HUES64 (cell line): ENCODE measurements around the gene ZNF43. TPM values are rescaled to one million over a fixed set of nuclear protein-coding genes. Genes with fewer than 3 reads are reported as not detected.
A peak's percentile ranks its signal among the peaks of the same experiment; 100 is the strongest.
"Not testable (repeated sequence)": the region's sequence is repeated elsewhere in the genome, so short reads cannot be mapped to it uniquely, and the experiment has no call there.

Experiments used
- H3K27ac ChIP-seq: 2 replicates; pipeline ENCODE4 v1.7.0; 2013; ENCODE audit warnings: low read depth, low read length, inconsistent platforms
- H3K27me3 ChIP-seq: 2 replicates; pipeline ENCODE4 v1.6.1; 2013; ENCODE audit warnings: mild to moderate bottlenecking, low read length; ENCODE audit not compliant: insufficient read depth
- H3K36me3 ChIP-seq: 2 replicates; pipeline ENCODE4 v1.6.1; 2013; ENCODE audit warnings: mild to moderate bottlenecking, low read length; ENCODE audit not compliant: insufficient read depth
- H3K4me1 ChIP-seq: 2 replicates; pipeline ENCODE4 v1.6.1; 2013; ENCODE audit warnings: mild to moderate bottlenecking, low read length, moderate library complexity; ENCODE audit not compliant: insufficient read depth
- H3K4me3 ChIP-seq: 2 replicates; pipeline ENCODE4 v1.5.1; 2013; ENCODE audit warnings: mild to moderate bottlenecking, low read length, moderate library complexity
- H3K9ac ChIP-seq: 2 replicates; pipeline ENCODE4 v1.6.1; 2013; ENCODE audit warnings: mild to moderate bottlenecking, low read depth, low read length
- H3K9me3 ChIP-seq: 2 replicates; pipeline ENCODE4 v1.6.1; 2013; ENCODE audit warnings: low read depth, low read length; ENCODE audit not compliant: insufficient read depth
- WGBS: fragments of 150-250, 120-280 bp; methylation state at CpG from one replicate; pipeline ENCODE4 v1.1.7; 2013; ENCODE audit warnings: missing lambda C conversion rate; 5-methylcytosine and 5-hydroxymethylcytosine counted together
- polyA plus RNA-seq, 2 experiments: library from polyadenylated mRNA; stranded (reverse); fragments of 50-300 nt; gene quantifications; one replicate each; pipeline ENCODE4 v1.2.3, GENCODE V29; 2013

The ZNF43 gene
- 20.5 TPM for polyA plus RNA-seq (2013, experiment 1 of 2)
- 25.4 TPM for polyA plus RNA-seq (2013, experiment 2 of 2)

GRCh38 chr19:21835810-21836444, at the start of gene ZNF43:
Gene ZNF43, minus strand, starts transcription at chr19:21836182. Its CDS starts 144 bp downstream, at chr19:21836038.
- under 1% methylated on average over 28 of the region's 29 CpGs for whole genome bisulfite sequencing
- H3K9me3 ChIP-seq, result no peaks in the 10 kb centered on the region; the same call in 1 of the 2 replicates
- H3K36me3 ChIP-seq, result peaks cover 40% of the 10 kb centered on the region
- peak within 1 kb of the TSS; percentile 84 for H3K4me3 ChIP-seq
- peak within 1 kb of the TSS; percentile 92 for H3K9ac ChIP-seq
- peak within 1 kb of the TSS; percentile 98 for H3K27ac ChIP-seq
- H3K4me1 ChIP-seq, result peaks cover 9% of the 10 kb centered on the region
- no peaks in the 10 kb centered on the region for H3K27me3 ChIP-seq

GRCh38 chr19:21885516-21885915, 49.5 kb upstream of the ZNF43 start:
- not testable (repeated sequence) for H3K27ac ChIP-seq, H3K36me3 ChIP-seq, H3K9ac ChIP-seq, H3K4me3 ChIP-seq, H3K27me3 ChIP-seq, H3K4me1 ChIP-seq
- WGBS, result 66% methylated on average over 2 of the region's 2 CpGs
- H3K9me3 ChIP-seq, result peaks cover 37% of the 10 kb centered on the region

GRCh38 chr19:21884786-21885185, 48.8 kb upstream of the ZNF43 start:
- H3K27me3 ChIP-seq, H3K36me3 ChIP-seq, H3K4me3 ChIP-seq, H3K9ac ChIP-seq, H3K4me1 ChIP-seq, H3K27ac ChIP-seq: not testable (repeated sequence)
- peaks cover 39% of the 10 kb centered on the region for H3K9me3 ChIP-seq
- WGBS, result 92% methylated on average over 8 of the region's 8 CpGs

GRCh38 chr19:21883516-21883915, 47.5 kb upstream of the ZNF43 start:
- Histone ChIP-seq H3K27me3 (no peaks in the 10 kb centered on the region), H3K36me3 (no peaks in the 10 kb centered on the region), H3K4me3 (no peak overlapping the region), H3K4me1 (no peaks in the 10 kb centered on the region), H3K9me3 (peaks cover 52% of the 10 kb centered on the region), H3K9ac (no peak overlapping the region), H3K27ac (no peak overlapping the region)
- 90% methylated on average over 10 of the region's 10 CpGs for WGBS

- H3K4me1 ChIP-seq, H3K27me3 ChIP-seq, H3K4me3 ChIP-seq, H3K9ac ChIP-seq, H3K27ac ChIP-seq, H3K36me3 ChIP-seq: not testable (repeated sequence)
- peaks cover 52% of the 10 kb centered on the region for H3K9me3 ChIP-seq
- WGBS, result 51% methylated on average over 6 of the region's 9 CpGs
These were observed 44.8 kb upstream of the ZNF43 start for GRCh38 chr19:21880761-21881160.

GRCh38 chr19:21878646-21879045, 42.7 kb upstream of the ZNF43 start:
- Histone ChIP-seq H3K27me3 (no peaks in the 10 kb centered on the region), H3K27ac (no peak overlapping the region), H3K4me3 (no peak overlapping the region), H3K36me3 (no peaks in the 10 kb centered on the region), H3K9ac (no peak overlapping the region), H3K4me1 (no peaks in the 10 kb centered on the region), H3K9me3 (peaks cover 49% of the 10 kb centered on the region)
- 80% methylated on average over 4 of the region's 4 CpGs for WGBS

- 87% methylated on average over 2 of the region's 2 CpGs for WGBS
- Histone ChIP-seq H3K36me3 (no peaks in the 10 kb centered on the region), H3K9me3 (peaks cover 43% of the 10 kb centered on the region)
These were observed 42.0 kb upstream of the ZNF43 start for GRCh38 chr19:21877976-21878375.

GRCh38 chr19:21876608-21877007, 40.6 kb upstream of the ZNF43 start:
- H3K27ac ChIP-seq, H3K9ac ChIP-seq, H3K4me1 ChIP-seq, H3K27me3 ChIP-seq, H3K4me3 ChIP-seq, H3K36me3 ChIP-seq: not testable (repeated sequence)
- peaks cover 46% of the 10 kb centered on the region for H3K9me3 ChIP-seq
- 92% methylated on average over 5 of the region's 7 CpGs for WGBS

More at GRCh38 chr19:21877976-21878375, 42.0 kb upstream of the ZNF43 start:
- Histone ChIP-seq H3K9ac (no peak overlapping the region), H3K4me3 (no peak overlapping the region), H3K27ac (no peak overlapping the region), H3K4me1 (no peaks in the 10 kb centered on the region), H3K27me3 (no peaks in the 10 kb centered on the region)

- 65% methylated on average over 9 of the region's 9 CpGs for WGBS
- Histone ChIP-seq H3K9ac (no peak overlapping the region), H3K4me1 (0 out of 2 replicates have a peak, but pooled peaks cover 11% of the 10 kb centered on the region), H3K36me3 (no peaks in the 10 kb centered on the region), H3K4me3 (peak overlapping the region; percentile 29; the same call in 1 of the 2 replicates), H3K27ac (no peak overlapping the region), H3K9me3 (peaks cover 22% of the 10 kb centered on the region; the same call in 1 of the 2 replicates), H3K27me3 (no peaks in the 10 kb centered on the region; the same call in 1 of the 2 replicates)
These were observed 21.0 kb upstream of the ZNF43 start for GRCh38 chr19:21856773-21857514.

GRCh38 chr19:21851596-21852345, 15.8 kb upstream of the ZNF43 start:
- Histone ChIP-seq H3K36me3 (peaks cover 38% of the 10 kb centered on the region), H3K4me1 (peaks cover 16% of the 10 kb centered on the region; the same call in 1 of the 2 replicates), H3K4me3 (peak overlapping the region; percentile 98), H3K27me3 (no peaks in the 10 kb centered on the region; the same call in 1 of the 2 replicates), H3K27ac (peak overlapping the region; percentile 98), H3K9me3 (peaks cover 4% of the 10 kb centered on the region; the same call in 1 of the 2 replicates), H3K9ac (peak overlapping the region; percentile 99)
- under 1% methylated on average over 44 of the region's 44 CpGs for WGBS
